ENCODE results near the gene DYNLL1. TPM values are rescaled to one million over a fixed set of nuclear protein-coding genes. Genes with fewer than 3 reads are reported as not detected.
A peak's percentile ranks its signal among the peaks of the same experiment; 100 is the strongest.
"Not testable (repeated sequence)": the region's sequence is repeated elsewhere in the genome, so short reads cannot be mapped to it uniquely, and the experiment has no call there.

DYNLL1 gene
- total RNA-seq (2014; rRNA removed; shearing (Covaris generic)), result 483 and 582 TPM in 2 replicates

- peak; percentile 98 for DNase-seq (ENCODE audit: low read depth)
These were observed at the start of gene DYNLL1 for GRCh38 chr12:120495731-120496412. Gene DYNLL1 (plus strand): TSS chr12:120496113. CDS start chr12:120496422, 309 bp downstream.

- DNase-seq (ENCODE audit: low read depth), result not testable (repeated sequence)
These were observed 49.1 kb upstream of the DYNLL1 start for GRCh38 chr12:120446844-120447178.

GRCh38 chr12:120447992-120448391 is 47.9 kb upstream of the DYNLL1 start:
- DNase-seq (ENCODE audit: low read depth), result no peak

GRCh38 chr12:120452524-120452923 is 43.4 kb upstream of the DYNLL1 start:
- DNase-seq (ENCODE audit: low read depth), result not testable (repeated sequence)

- DNase-seq (ENCODE audit: low read depth), result no peak
These were observed 42.7 kb upstream of the DYNLL1 start for GRCh38 chr12:120453060-120453750.

- no peak for DNase-seq (ENCODE audit: low read depth)
These were observed 41.9 kb upstream of the DYNLL1 start for GRCh38 chr12:120453977-120454376.

- no peak for DNase-seq (ENCODE audit: low read depth)
These were observed 40.6 kb upstream of the DYNLL1 start for GRCh38 chr12:120455302-120455701.

GRCh38 chr12:120457133-120457532 is 38.8 kb upstream of the DYNLL1 start:
- DNase-seq (ENCODE audit: low read depth), result no peak

GRCh38 chr12:120460157-120460556 is 35.8 kb upstream of the DYNLL1 start:
- no peak for DNase-seq (ENCODE audit: low read depth)

GRCh38 chr12:120462099-120462640 is 33.7 kb upstream of the DYNLL1 start:
- no peak for DNase-seq (ENCODE audit: low read depth)

GRCh38 chr12:120463712-120464111 is 32.2 kb upstream of the DYNLL1 start:
- DNase-seq (ENCODE audit: low read depth), result no peak

- no peak for DNase-seq (ENCODE audit: low read depth)
These were observed 30.2 kb upstream of the DYNLL1 start for GRCh38 chr12:120465756-120466155.

- DNase-seq (ENCODE audit: low read depth), result peak; percentile 38
These were observed 29.2 kb upstream of the DYNLL1 start for GRCh38 chr12:120466560-120467315.

- no peak for DNase-seq (ENCODE audit: low read depth)
These were observed 28.5 kb upstream of the DYNLL1 start for GRCh38 chr12:120467439-120467838.

GRCh38 chr12:120468325-120468820 is 27.5 kb upstream of the DYNLL1 start:
- peak; percentile 25 for DNase-seq (ENCODE audit: low read depth)

- DNase-seq (ENCODE audit: low read depth), result peak; percentile 20
These were observed 27.0 kb upstream of the DYNLL1 start for GRCh38 chr12:120468821-120469449.

GRCh38 chr12:120469450-120470149 is 26.3 kb upstream of the DYNLL1 start, which contains the start of gene SRSF9:
Gene SRSF9 (minus strand): TSS chr12:120469748. CDS start chr12:120469609, 139 bp downstream.
- peak; percentile 98 for DNase-seq (ENCODE audit: low read depth)

GRCh38 chr12:120470150-120470784 is 25.6 kb upstream of the DYNLL1 start:
- no peak for DNase-seq (ENCODE audit: low read depth)

- no peak for DNase-seq (ENCODE audit: low read depth)
These were observed 23.4 kb upstream of the DYNLL1 start for GRCh38 chr12:120472521-120472920.
